Cardiac fibroblast (primary cell): Measurements from ENCODE around the gene SULF2.
A peak's percentile ranks its signal among the peaks of the same experiment; 100 is the strongest.

Experiments used
- DNase-seq, 2 donors: peaks; one replicate each; pipeline versions ENCODE4 v3.0.0 to v3.0.0-alpha.2; 2010; ENCODE audit warnings: low read depth in 2 of 2
- H3K4me3 ChIP-seq, 2 donors: replicated peaks in 1 of 2; 1 replicate in 1 of 2; 2 replicates in 1 of 2; pipeline ENCODE4 v1.5.1; 2011; ENCODE audit warnings: low read depth in 2 of 2, low read length in 2 of 2, mild to moderate bottlenecking in 2 of 2, moderate library complexity in 1 of 2
- CTCF ChIP-seq: IDR thresholded peaks from one replicate; pipeline ENCODE4 v1.5.1; 2011; ENCODE audit warnings: low read depth, mild to moderate bottlenecking, low read length, inconsistent platforms

SULF2 gene

GRCh38 chr20:47802975-47803374 is 17.7 kb upstream of the SULF2 start:
- TF ChIP-seq CTCF = no peak
- H3K4me3 ChIP-seq = no peak overlapping the region
- DNase-seq = no peak

DNA sequence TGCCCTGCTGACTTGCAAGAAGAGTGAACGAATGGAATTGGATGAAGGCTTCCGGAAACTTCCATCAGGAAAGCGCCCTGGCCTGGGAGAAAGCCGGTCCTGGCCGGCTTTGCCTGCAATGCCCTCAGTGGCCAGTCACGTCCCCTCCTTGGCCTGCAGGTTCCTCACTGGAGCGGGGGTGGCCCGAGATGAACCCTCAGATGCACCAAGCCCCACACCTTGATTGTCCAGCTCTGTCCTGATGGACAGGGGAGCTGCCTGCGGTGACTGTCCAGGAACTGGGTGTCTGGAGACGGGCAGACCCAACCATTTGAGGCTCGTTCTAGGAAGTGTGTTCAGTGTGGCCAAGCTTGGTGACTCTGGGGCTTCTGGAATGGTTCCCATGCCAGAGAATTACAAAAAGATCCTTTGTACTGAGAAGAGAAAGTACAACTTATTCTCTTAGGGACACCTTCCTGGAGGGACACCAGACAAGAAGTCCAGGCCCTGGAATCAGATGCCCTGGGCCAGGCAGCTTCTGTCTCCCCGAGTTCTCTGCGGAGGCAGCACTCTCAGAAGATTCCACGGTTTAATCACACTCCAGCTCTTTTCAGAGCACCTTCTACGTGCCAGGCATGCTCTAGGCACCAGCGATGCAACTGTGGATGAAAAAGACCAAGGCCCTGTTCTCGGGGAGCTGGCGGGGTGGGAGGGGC is 17.1 kb upstream of the SULF2 start:
- no peak for TF ChIP-seq CTCF
- no peak overlapping the region for H3K4me3 ChIP-seq
- DNase-seq = no peak

GRCh38 chr20:47801759-47802158 is 16.5 kb upstream of the SULF2 start:
- H3K4me3 ChIP-seq = no peak overlapping the region
- no peak for TF ChIP-seq CTCF
- DNase-seq = no peak

GRCh38 chr20:47801079-47801478 is 15.8 kb upstream of the SULF2 start:
- no peak overlapping the region for H3K4me3 ChIP-seq
- TF ChIP-seq CTCF = no peak
- no peak for DNase-seq

- no peak overlapping the region for H3K4me3 ChIP-seq
- TF ChIP-seq CTCF = no peak
- no peak for DNase-seq
These were observed 15.3 kb upstream of the SULF2 start for GRCh38 chr20:47800623-47801022.

DNA sequence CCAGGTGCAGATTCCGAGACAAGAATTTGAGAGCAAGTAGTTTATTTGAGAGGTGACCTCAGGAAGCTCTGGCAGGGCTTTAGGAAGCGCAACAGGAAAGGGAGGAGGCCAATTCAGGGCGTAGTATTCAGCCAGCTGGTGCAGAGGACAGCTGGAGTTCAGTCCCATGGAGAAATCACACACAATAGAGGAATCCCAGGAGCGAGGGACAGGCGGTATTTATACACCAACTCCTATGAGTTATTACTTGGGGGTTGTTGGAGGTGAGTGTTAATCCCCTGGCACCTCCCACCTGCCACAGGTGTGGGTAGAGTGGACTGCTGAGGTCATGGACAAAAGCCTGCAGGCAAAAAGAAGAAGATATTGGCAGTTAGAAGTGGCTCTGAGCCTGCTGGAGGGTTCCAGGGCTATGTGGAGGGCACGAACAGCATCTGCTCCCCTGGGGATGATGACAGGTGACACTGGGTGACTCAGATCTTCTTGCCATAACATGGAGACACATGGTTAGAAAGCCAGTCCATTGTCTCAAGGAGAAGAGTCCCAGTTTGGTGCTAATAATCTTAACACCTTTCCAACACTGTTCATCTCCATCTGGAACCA is 13.9 kb upstream of the SULF2 start:
- TF ChIP-seq CTCF = no peak
- H3K4me3 ChIP-seq = no peak overlapping the region
- DNase-seq = peak; percentile 10 to 53
